ENCODE measurements around the gene TMEM26. TPM values are rescaled to one million over a fixed set of nuclear protein-coding genes. Genes with fewer than 3 reads are reported as not detected.

Gene TMEM26
- total RNA-seq, 4 donors from 2014 or later = 0.95 to 2.0 (median 1.3) TPM

DNA sequence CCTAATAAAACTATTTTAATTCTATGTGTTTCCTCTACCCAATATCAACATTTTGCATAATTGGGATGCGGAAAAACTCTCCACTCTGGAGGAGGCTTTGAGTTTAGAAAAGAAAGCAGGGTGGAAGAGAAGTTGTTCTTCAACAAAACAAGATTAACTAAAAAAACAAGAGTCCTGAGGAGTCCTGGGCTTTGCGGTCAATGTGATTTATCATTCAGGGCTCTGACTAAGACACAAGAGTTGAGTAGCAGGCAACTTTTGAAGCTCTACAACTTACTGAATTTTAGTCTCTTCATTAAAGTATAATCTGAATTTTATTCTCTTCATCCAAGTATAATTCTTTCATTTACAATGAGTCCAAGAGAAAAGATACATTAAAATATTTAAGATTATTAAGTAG, 18.3 kb upstream of the TMEM26 start:
- TF ChIP-seq, protein P1, sequence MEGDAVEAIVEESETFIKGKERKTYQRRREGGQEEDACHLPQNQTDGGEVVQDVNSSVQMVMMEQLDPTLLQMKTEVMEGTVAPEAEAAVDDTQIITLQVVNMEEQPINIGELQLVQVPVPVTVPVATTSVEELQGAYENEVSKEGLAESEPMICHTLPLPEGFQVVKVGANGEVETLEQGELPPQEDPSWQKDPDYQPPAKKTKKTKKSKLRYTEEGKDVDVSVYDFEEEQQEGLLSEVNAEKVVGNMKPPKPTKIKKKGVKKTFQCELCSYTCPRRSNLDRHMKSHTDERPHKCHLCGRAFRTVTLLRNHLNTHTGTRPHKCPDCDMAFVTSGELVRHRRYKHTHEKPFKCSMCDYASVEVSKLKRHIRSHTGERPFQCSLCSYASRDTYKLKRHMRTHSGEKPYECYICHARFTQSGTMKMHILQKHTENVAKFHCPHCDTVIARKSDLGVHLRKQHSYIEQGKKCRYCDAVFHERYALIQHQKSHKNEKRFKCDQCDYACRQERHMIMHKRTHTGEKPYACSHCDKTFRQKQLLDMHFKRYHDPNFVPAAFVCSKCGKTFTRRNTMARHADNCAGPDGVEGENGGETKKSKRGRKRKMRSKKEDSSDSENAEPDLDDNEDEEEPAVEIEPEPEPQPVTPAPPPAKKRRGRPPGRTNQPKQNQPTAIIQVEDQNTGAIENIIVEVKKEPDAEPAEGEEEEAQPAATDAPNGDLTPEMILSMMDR (IDR thresholded peaks at IDR 0.05) = no peak
- ATAC-seq (ENCODE audit: low FRiP score) (no peak), DNase-seq (ENCODE audit: low spot score) (no peak)

DNA sequence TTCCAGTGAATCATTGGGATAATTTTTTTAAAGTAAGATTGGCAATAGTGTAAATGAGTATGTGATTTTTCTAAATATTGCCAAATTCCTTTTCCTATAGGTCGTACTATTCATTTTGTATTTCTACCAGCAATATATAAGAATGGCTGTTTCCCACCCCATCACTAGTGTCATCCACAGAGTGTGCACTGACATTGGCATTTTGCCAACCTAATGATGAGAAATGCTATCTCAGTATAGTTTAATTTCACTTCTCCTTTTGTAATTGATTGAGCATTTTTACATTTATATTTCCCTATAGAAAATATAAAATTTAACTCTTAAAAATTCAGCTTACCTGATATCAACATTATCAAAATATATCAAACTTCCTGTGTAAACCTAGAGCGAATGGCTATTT, 17.6 kb upstream of the TMEM26 start:
- TF ChIP-seq, protein P1 (IDR thresholded peaks at IDR 0.05) = no peak
- DNase-seq (ENCODE audit: low spot score) (no peak), ATAC-seq (ENCODE audit: low FRiP score) (no peak)

DNA sequence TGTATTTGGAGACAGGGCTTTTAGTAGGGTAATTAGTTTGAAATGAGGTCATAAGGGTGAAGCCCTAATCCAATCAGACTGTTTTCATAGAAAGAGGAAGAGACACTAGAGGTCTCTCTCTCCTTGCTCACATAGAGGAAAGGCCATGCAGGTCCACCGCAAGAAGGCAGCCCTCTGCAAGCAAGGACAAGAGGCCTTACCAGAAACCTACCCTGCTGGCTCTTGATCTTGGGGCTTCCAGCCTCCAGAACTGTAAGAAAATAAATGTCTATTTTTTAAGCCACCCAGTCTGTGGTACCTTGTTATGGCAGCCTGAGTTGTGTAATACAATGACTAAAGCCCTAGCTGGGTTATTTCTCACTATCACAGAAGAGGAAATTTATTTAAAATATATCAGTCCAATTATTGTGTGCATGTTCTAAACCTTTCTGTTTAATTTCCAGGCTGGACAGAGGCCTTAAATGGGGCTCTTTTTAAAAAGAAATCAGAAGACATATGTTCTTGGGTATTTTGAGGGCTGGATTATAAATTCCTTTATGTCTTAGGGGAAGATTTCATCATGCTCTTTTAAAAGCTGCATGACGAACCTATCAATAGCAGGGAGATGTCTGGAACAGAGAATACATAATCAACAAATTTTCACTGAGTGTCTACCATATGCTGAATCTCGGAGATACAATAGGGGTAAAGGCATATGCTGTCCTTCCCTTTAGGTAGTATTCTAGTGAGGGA, 12.9 kb upstream of the TMEM26 start:
- ATAC-seq (ENCODE audit: low FRiP score) = no peak
- DNase-seq (ENCODE audit: low spot score) = no peak
- TF ChIP-seq, protein P1 (IDR thresholded peaks at IDR 0.05) = no peak

DNA sequence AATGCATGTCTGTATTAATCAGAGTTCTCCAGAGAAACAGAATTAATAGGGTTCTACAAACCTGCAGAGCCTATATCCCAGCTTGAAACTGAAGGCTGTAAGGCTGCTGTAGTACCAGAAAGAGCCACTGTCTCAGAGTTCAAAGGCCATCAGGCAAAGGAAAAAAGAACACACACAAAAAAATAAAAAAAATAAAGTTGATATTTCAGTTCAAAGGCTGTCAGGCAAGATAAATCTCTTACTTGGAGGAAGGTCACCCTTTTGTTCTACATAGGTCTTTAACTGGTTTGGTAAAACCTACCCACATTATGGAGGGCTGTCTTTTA, 12.0 kb upstream of the TMEM26 start:
- TF ChIP-seq, protein P1 (IDR thresholded peaks at IDR 0.05) = no peak
- DNase-seq (ENCODE audit: low spot score) (no peak), ATAC-seq (ENCODE audit: low FRiP score) (no peak)

DNA sequence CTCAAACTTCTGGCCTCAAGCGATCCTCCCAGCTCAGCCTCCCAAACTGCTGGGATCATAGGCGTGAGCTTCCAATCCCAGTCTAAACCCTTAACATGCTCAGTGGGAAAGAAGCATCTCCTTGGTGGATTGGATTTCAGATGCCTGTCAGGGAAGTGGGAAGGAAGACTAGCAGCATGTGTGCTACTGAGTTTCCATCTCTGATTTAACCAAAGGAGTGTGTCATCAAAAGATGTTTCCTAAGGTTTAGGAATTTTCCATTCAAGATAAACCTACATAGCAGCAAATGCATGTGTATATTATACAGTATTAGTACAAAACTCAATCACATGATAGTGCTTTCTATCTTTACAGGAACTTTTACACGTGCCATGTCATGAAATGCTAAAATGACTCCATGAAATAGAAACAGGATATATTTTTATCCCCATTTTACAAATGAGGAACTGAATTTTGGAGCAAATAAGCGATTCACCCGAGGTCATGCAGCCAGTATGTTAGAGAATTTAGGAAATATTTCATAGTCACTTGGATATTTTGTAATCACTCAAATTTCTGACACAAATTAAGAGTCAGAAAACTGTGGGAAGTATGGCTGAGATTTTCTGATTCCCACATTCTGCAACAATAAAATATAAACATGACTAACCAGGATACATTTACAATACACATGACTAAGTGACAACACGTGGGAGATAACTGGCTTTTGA, 11.4 kb upstream of the TMEM26 start:
- peak; percentile 30 for ATAC-seq (ENCODE audit: low FRiP score)
- TF ChIP-seq, protein P1 (IDR thresholded peaks at IDR 0.05) = no peak

DNA sequence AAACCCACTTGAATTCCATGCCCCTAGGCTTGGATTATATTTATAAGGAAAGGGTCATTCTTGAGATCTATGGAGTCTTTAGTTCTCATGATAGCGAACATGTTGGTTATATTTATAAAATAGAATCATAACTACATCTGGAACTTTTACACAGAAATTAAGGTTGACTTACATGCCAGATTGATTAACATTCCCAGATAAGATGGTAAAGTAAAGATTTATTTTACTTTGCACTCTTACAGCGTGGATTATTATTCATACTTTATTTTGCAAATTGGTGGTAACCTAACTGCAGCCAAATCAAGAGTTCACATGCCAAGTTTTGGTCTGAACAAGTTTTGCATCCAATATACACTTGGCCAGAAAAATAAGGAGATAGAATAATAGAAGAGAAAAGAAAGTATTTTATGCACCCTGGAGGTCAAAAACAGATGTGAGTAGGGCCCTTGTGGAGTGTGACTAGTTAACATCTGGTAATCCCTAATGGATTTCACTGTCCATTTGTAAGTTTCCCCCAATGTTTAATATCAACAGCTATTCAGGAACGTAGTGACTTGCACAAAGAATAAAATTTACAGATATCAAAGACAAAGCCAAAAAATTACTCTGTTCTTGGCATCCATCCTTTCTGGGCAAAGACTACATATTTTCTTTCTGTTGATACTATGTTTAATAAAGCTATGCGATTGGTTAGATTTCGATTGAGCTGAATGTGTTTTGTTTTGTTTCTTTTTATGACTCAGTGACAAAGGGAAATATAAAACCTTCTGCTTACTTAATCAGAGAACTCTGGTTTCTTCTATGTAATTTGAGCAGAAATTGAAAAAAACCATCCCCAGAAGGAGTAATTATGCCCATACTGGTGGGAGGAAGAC, 10.1 kb upstream of the TMEM26 start:
- no peak for ATAC-seq (ENCODE audit: low FRiP score)

More for the DNA sequence above, 11.4 kb upstream of the TMEM26 start:
- no peak for DNase-seq (ENCODE audit: low spot score)

More for the DNA sequence above, 10.1 kb upstream of the TMEM26 start:
- TF ChIP-seq, protein P1 (IDR thresholded peaks at IDR 0.05) = no peak
- no peak for DNase-seq (ENCODE audit: low spot score)

Measured in omental fat pad (tissue), 4 donors.